Thymus (tissue), 14 donors: ENCODE results near the gene DNAJC21. TPM values are rescaled to one million over a fixed set of nuclear protein-coding genes. Genes with fewer than 3 reads are reported as not detected.

Source experiments
- DNase-seq, 9 donors: peaks; one replicate each; pipeline ENCODE4 v3.0.0-alpha.2; 2013; ENCODE audit warnings: low spot score in 9 of 9, low read depth in 6 of 9, missing footprints in 1 of 9
- H3K27ac ChIP-seq, 2 donors: one replicate each; pipeline ENCODE4 v1.5.1; 2013; ENCODE audit warnings: control low read depth in 1 of 2, low read depth in 1 of 2, low read length in 1 of 2, mild to moderate bottlenecking in 1 of 2, moderate library complexity in 1 of 2
- H3K27me3 ChIP-seq, 2 donors: one replicate each; pipeline ENCODE4 v1.5.1; 2013; ENCODE audit warnings: low read length in 1 of 2; ENCODE audit not compliant: control insufficient read depth in 2 of 2, insufficient read depth in 1 of 2
- H3K36me3 ChIP-seq, 2 donors: one replicate each; pipeline ENCODE4 v1.5.1; 2013; ENCODE audit warnings: low read length in 1 of 2, mild to moderate bottlenecking in 1 of 2, moderate library complexity in 1 of 2; ENCODE audit not compliant: control insufficient read depth in 2 of 2, insufficient read depth in 2 of 2
- H3K4me1 ChIP-seq, 2 donors: one replicate each; pipeline ENCODE4 v1.5.1; 2013; ENCODE audit warnings: low read length in 2 of 2; ENCODE audit not compliant: control insufficient read depth in 2 of 2, insufficient read depth in 2 of 2
- H3K4me3 ChIP-seq, 2 donors: one replicate each; pipeline ENCODE4 v1.5.1; 2013; ENCODE audit warnings: low read length in 2 of 2, control low read depth in 1 of 2, mild to moderate bottlenecking in 1 of 2
- H3K9me3 ChIP-seq, 2 donors: one replicate each; pipeline ENCODE4 v1.5.1; 2013; ENCODE audit warnings: low read length in 1 of 2, mild to moderate bottlenecking in 1 of 2; ENCODE audit not compliant: control insufficient read depth in 2 of 2, insufficient read depth in 1 of 2
- WGBS: extraction: QIAGEN DNeasy Blood & Tissue Kit; methylation state at CpG from one replicate; pipeline ENCODE4 v1.1.7; 2013; 5-methylcytosine and 5-hydroxymethylcytosine counted together
- long read RNA-seq, 10 donors: transcript quantifications; one replicate each; lab custom pipeline, GENCODE V29; 2026
- polyA plus RNA-seq: library from polyadenylated mRNA; stranded (reverse); fragments of 200-250 nt; gene quantifications from one replicate; pipeline ENCODE4 v1.2.3, GENCODE V29; 2013
- total RNA-seq: library from RNA; stranded (reverse); fragments of 120-200 nt; gene quantifications from one replicate; pipeline ENCODE4 v1.2.4, GENCODE V29; 2013
- donor health status: healthy.

DNAJC21 gene
- total RNA-seq, result 28.9 TPM
- polyA plus RNA-seq, result 42.8 TPM
- long read RNA-seq, donor 1, result 0 reads
- long read RNA-seq, donor 2, result 0 reads
- long read RNA-seq, donor 3, full-length matches to known transcripts, result 5 of 30 reads
- long read RNA-seq, donor 3, partial matches to known transcripts, result 25 of 30 reads
- long read RNA-seq, donor 3, other reads (novel, unspliced or antisense), result 0 of 30 reads
- long read RNA-seq, donor 4, partial matches to known transcripts, result 7 of 8 reads
- long read RNA-seq, donor 4, other reads (novel, unspliced or antisense), result 0 of 8 reads
- long read RNA-seq, donor 5, full-length matches to known transcripts, result 10 of 48 reads
- long read RNA-seq, donor 5, partial matches to known transcripts, result 38 of 48 reads
- long read RNA-seq, donor 5, other reads (novel, unspliced or antisense), result 0 of 48 reads
- long read RNA-seq, donor 6, full-length matches to known transcripts, result 4 of 10 reads
- long read RNA-seq, donor 6, partial matches to known transcripts, result 6 of 10 reads
- long read RNA-seq, donor 6, other reads (novel, unspliced or antisense), result 0 of 10 reads
- long read RNA-seq, donor 7, full-length matches to known transcripts, result 7 of 21 reads
- long read RNA-seq, donor 7, partial matches to known transcripts, result 14 of 21 reads
- long read RNA-seq, donor 7, other reads (novel, unspliced or antisense), result 0 of 21 reads
- long read RNA-seq, donor 8, full-length matches to known transcripts, result 4 of 4 reads
- long read RNA-seq, donor 8, partial matches to known transcripts, result 0 of 4 reads
- long read RNA-seq, donor 8, other reads (novel, unspliced or antisense), result 0 of 4 reads
- long read RNA-seq, donor 9, full-length matches to known transcripts, result 4 of 4 reads
- long read RNA-seq, donor 9, partial matches to known transcripts, result 0 of 4 reads
- long read RNA-seq, donor 9, other reads (novel, unspliced or antisense), result 0 of 4 reads
- long read RNA-seq, donor 10, full-length matches to known transcripts, result 4 of 18 reads
- long read RNA-seq, donor 10, partial matches to known transcripts, result 14 of 18 reads
- long read RNA-seq, donor 10, other reads (novel, unspliced or antisense), result 0 of 18 reads

- peak; percentile 79 to 97 (median 94) for DNase-seq
- H3K4me3 ChIP-seq, result peak within 1 kb of the TSS; percentile 71 to 79
- no peaks in the 10 kb centered on the region for H3K9me3 ChIP-seq
- peaks cover 0 to 21% of the 10 kb centered on the region in 2 donors for H3K36me3 ChIP-seq
- WGBS, result under 1% methylated on average over 63 of the region's 63 CpGs
- no peaks in the 10 kb centered on the region for H3K27me3 ChIP-seq
- peak within 1 kb of the TSS; percentile 82 to 87 for H3K27ac ChIP-seq
- H3K4me1 ChIP-seq, result peaks cover 4 to 6% of the 10 kb centered on the region in 2 donors
Measured at GRCh38 chr5:34929134-34929719, at the start of gene DNAJC21. Gene DNAJC21 (plus strand): TSS chr5:34929559. CDS start chr5:34929820, 261 bp downstream.

- Histone ChIP-seq H3K27ac (no peak overlapping the region), H3K4me1 (no peaks in the 10 kb centered on the region), H3K4me3 (no peak overlapping the region), H3K9me3 (no peaks in the 10 kb centered on the region), H3K36me3 (no peaks in the 10 kb centered on the region), H3K27me3 (no peaks in the 10 kb centered on the region)
- no peak for DNase-seq
Measured at GRCh38 chr5:34881246-34881645, 48.1 kb upstream of the DNAJC21 start.

GRCh38 chr5:34886392-34887119 is 42.8 kb upstream of the DNAJC21 start:
- DNase-seq, result no peak
- WGBS, result 94% methylated on average over 3 of the region's 3 CpGs
- no peaks in the 10 kb centered on the region for H3K9me3 ChIP-seq

GRCh38 chr5:34889394-34889793 is 40.0 kb upstream of the DNAJC21 start:
- Histone ChIP-seq H3K36me3 (no peaks in the 10 kb centered on the region), H3K27ac (no peak overlapping the region), H3K4me3 (no peak overlapping the region), H3K9me3 (no peaks in the 10 kb centered on the region), H3K27me3 (no peaks in the 10 kb centered on the region), H3K4me1 (no peaks in the 10 kb centered on the region)
- 98% methylated on average over 1 of the region's 1 CpG for WGBS
- DNase-seq, result no peak

More at GRCh38 chr5:34886392-34887119, 42.8 kb upstream of the DNAJC21 start:
- no peaks in the 10 kb centered on the region for H3K36me3 ChIP-seq
- H3K27ac ChIP-seq, result no peak overlapping the region
- no peak overlapping the region for H3K4me3 ChIP-seq
- no peaks in the 10 kb centered on the region for H3K27me3 ChIP-seq
- no peaks in the 10 kb centered on the region for H3K4me1 ChIP-seq

DNA sequence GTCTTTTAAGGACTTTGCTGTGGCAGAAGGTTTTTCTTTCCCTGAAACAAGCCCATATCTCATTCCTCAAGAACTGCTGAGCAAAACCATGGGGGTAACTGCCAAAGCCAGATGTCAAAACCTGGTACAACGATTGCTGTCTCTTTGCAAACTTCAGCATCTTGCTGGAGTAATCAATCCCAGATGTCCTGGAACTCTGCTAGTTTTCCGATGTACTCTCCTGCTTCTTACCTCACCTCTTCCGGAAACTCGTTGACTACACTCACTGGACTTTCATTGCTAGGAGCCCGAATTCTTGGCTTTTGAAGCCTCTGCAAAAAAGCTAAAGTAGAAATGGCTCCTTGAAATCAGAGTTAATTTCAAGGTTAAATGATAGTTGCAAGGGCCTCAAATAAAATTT is 37.4 kb upstream of the DNAJC21 start:
- no peaks in the 10 kb centered on the region for H3K4me1 ChIP-seq
- WGBS, result 95% methylated on average over 5 of the region's 5 CpGs
- H3K27ac ChIP-seq, result no peak overlapping the region
- no peaks in the 10 kb centered on the region for H3K27me3 ChIP-seq
- DNase-seq, result no peak
- H3K9me3 ChIP-seq, result no peaks in the 10 kb centered on the region
- H3K4me3 ChIP-seq, result no peak overlapping the region
- H3K36me3 ChIP-seq, result no peaks in the 10 kb centered on the region

GRCh38 chr5:34892414-34892813 is 36.9 kb upstream of the DNAJC21 start:
- Histone ChIP-seq H3K27me3 (no peaks in the 10 kb centered on the region), H3K4me3 (no peak overlapping the region), H3K27ac (no peak overlapping the region), H3K36me3 (no peaks in the 10 kb centered on the region), H3K9me3 (no peaks in the 10 kb centered on the region), H3K4me1 (no peaks in the 10 kb centered on the region)
- WGBS, result 88% methylated on average over 6 of the region's 6 CpGs
- no peak for DNase-seq

DNA sequence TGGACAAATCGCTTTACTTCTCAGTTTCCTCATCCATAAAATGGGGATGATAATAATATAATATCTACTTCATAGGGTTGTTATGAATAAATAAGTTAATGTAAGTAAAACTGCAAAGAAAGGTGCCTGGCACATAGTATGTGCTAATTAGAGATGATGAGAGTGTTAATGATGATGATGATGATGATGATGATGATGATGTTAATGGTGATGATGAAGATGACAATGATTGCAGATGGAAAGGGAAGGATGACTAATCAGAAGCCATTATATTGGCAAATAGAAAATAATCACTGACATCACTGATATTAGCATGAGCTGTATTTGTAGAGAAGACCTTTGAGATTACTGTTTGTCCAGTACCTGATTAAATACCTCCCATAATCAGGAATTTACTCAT is 34.6 kb upstream of the DNAJC21 start:
- no peak for DNase-seq
- WGBS, result 100% methylated on average over 1 of the region's 1 CpG
- Histone ChIP-seq H3K27ac (no peak overlapping the region), H3K36me3 (no peaks in the 10 kb centered on the region), H3K9me3 (no peaks in the 10 kb centered on the region), H3K4me3 (no peak overlapping the region), H3K4me1 (no peaks in the 10 kb centered on the region), H3K27me3 (no peaks in the 10 kb centered on the region)

- Histone ChIP-seq H3K4me3 (no peak overlapping the region), H3K27ac (no peak overlapping the region), H3K27me3 (no peaks in the 10 kb centered on the region), H3K4me1 (no peaks in the 10 kb centered on the region), H3K9me3 (no peaks in the 10 kb centered on the region), H3K36me3 (no peaks in the 10 kb centered on the region)
- DNase-seq, result no peak
- 95% methylated on average over 2 of the region's 2 CpGs for WGBS
Measured at GRCh38 chr5:34895641-34896419, 33.5 kb upstream of the DNAJC21 start.
